ENCODE data around the gene AFAP1. TPM values are rescaled to one million over a fixed set of nuclear protein-coding genes. Genes with fewer than 3 reads are reported as not detected.

AFAP1 gene, protein sequence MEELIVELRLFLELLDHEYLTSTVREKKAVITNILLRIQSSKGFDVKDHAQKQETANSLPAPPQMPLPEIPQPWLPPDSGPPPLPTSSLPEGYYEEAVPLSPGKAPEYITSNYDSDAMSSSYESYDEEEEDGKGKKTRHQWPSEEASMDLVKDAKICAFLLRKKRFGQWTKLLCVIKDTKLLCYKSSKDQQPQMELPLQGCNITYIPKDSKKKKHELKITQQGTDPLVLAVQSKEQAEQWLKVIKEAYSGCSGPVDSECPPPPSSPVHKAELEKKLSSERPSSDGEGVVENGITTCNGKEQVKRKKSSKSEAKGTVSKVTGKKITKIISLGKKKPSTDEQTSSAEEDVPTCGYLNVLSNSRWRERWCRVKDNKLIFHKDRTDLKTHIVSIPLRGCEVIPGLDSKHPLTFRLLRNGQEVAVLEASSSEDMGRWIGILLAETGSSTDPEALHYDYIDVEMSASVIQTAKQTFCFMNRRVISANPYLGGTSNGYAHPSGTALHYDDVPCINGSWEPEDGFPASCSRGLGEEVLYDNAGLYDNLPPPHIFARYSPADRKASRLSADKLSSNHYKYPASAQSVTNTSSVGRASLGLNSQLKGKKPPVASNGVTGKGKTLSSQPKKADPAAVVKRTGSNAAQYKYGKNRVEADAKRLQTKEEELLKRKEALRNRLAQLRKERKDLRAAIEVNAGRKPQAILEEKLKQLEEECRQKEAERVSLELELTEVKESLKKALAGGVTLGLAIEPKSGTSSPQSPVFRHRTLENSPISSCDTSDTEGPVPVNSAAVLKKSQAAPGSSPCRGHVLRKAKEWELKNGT
- 26.3 TPM for total RNA-seq
- polyA plus RNA-seq (ENCODE audit: insufficient read depth, low read depth, low replicate concordance): 2.6 TPM
- long read RNA-seq, donor 1, full-length matches to known transcripts: 3 of 8 reads
- long read RNA-seq, donor 1, partial matches to known transcripts: 5 of 8 reads
- long read RNA-seq, donor 1, other reads (novel, unspliced or antisense): 0 of 8 reads
- long read RNA-seq, donor 2, full-length matches to known transcripts: 1 of 1 reads
- long read RNA-seq, donor 2, partial matches to known transcripts: 0 of 1 reads
- long read RNA-seq, donor 2, other reads (novel, unspliced or antisense): 0 of 1 reads
- long read RNA-seq, donor 3, full-length matches to known transcripts: 3 of 3 reads
- long read RNA-seq, donor 3, partial matches to known transcripts: 0 of 3 reads
- long read RNA-seq, donor 3, other reads (novel, unspliced or antisense): 0 of 3 reads
- long read RNA-seq, donor 4, full-length matches to known transcripts: 3 of 3 reads
- long read RNA-seq, donor 4, partial matches to known transcripts: 0 of 3 reads
- long read RNA-seq, donor 4, other reads (novel, unspliced or antisense): 0 of 3 reads
- long read RNA-seq, donor 5: 0 reads
- long read RNA-seq, donor 6: 0 reads
- long read RNA-seq, donor 7, full-length matches to known transcripts: 3 of 20 reads
- long read RNA-seq, donor 7, partial matches to known transcripts: 3 of 20 reads
- long read RNA-seq, donor 7, other reads (novel, unspliced or antisense): 14 of 20 reads
- long read RNA-seq, donor 8: 0 reads
- long read RNA-seq, donor 9: 0 reads
- long read RNA-seq, donor 10, full-length matches to known transcripts: 3 of 3 reads
- long read RNA-seq, donor 10, partial matches to known transcripts: 0 of 3 reads
- long read RNA-seq, donor 10, other reads (novel, unspliced or antisense): 0 of 3 reads

DNA sequence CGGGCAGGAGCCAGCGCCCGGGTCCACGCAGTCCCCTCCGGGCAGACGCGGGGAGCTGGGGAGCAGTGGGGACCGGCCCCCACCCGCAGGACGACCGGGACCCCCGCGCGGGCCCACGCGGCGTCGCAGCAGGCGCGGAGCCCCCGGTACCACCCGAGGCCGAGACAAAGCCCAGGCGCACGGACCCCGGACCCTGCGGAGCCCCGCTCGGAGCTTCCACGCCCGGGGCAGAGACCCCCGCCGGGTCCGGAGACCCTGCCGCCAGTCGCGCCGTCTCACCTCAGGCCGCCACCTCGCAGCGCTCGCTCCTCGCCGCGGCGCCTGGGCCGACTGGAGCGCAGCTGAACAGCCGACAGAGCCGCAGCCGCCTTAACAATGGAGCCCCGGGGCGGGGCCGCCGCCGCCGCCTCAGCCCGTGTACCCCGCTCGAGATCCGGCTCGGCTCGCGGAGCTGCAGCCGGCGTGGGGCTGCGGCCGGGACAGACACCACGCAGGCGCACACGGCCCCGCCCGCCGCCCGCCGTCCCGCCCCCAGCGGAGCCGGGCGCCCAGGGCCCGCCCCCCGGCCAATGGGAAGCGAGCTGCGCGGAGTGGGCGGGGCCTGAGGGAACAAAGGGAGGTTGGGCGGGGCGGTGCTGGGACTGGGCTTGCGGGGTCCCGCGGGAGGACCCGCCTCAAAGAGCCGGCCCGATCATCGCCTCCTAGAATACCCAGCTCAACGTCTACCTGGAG, at the start of gene AFAP1:
Gene AFAP1 (minus strand): TSS at position 485 of the 732 bp plus-strand sequence. CDS start 67,783 bp downstream, outside the sequence.
- Histone ChIP-seq H3K4me3 (ENCODE audit: low read length in 3 of 3) (peak within 1 kb of the TSS; percentile 52 to 69 (median 69)), H3K36me3 (ENCODE audit: control insufficient read depth in 2 of 3, insufficient read depth in 3 of 3, low read length in 3 of 3) (no peaks in the 10 kb centered on the region), H3K9me3 (ENCODE audit: control insufficient read depth in 2 of 3, insufficient read depth in 1 of 3, low read length in 3 of 3) (no peaks in the 10 kb centered on the region), H3K27ac (ENCODE audit: low read depth in 2 of 2, low read length in 2 of 2) (peak within 1 kb of the TSS; percentile 63 to 72), H3K4me1 (ENCODE audit: control insufficient read depth in 2 of 3, insufficient read depth in 2 of 3, low read depth in 1 of 3, low read length in 3 of 3) (peaks cover 0 to 8% (median 7%) of the 10 kb centered on the region in 3 donors), H3K9ac (ENCODE audit: low read length in 3 of 3) (peak within 1 kb of the TSS; percentile 55 to 67 (median 58)), H3K27me3 (ENCODE audit: control insufficient read depth, insufficient read depth, low read length) (no peaks in the 10 kb centered on the region)
- intact Hi-C loops (cut with DNase I): no loop called here
- TF ChIP-seq, protein P1, sequence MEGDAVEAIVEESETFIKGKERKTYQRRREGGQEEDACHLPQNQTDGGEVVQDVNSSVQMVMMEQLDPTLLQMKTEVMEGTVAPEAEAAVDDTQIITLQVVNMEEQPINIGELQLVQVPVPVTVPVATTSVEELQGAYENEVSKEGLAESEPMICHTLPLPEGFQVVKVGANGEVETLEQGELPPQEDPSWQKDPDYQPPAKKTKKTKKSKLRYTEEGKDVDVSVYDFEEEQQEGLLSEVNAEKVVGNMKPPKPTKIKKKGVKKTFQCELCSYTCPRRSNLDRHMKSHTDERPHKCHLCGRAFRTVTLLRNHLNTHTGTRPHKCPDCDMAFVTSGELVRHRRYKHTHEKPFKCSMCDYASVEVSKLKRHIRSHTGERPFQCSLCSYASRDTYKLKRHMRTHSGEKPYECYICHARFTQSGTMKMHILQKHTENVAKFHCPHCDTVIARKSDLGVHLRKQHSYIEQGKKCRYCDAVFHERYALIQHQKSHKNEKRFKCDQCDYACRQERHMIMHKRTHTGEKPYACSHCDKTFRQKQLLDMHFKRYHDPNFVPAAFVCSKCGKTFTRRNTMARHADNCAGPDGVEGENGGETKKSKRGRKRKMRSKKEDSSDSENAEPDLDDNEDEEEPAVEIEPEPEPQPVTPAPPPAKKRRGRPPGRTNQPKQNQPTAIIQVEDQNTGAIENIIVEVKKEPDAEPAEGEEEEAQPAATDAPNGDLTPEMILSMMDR (IDR thresholded peaks at IDR 0.05; ENCODE audit: borderline replicate concordance, extremely low read depth, insufficient read depth): no peak
- DNase-seq (peak; percentile 94 to 97 (median 95)), FAIRE-seq (no peak)

DNA sequence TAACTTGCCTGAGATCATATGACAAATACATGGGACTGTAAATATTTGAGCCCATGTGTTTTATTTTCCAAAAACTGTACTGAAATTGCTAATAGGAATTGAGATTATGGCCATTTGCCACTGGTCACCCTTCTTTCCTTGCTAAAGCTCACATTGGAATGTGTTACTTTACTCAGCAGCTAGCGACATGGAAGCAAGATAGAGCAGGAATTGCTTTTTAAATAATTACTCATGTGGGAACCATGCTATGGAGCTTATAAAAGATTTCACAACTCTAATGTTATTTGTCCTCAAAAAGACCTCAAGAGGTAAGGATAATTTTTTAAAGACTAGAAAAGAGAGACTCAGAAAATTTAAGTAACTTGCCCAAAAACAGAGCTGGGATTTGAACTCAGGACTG, 48.8 kb upstream of the AFAP1 start:
- intact Hi-C loops (cut with DNase I): loop anchor here (10.0 kb wide), 1 partner anchor 184 kb away; no protein-coding TSS in a partner anchor
- no peak overlapping the region for H3K4me3 ChIP-seq (ENCODE audit: low read length in 3 of 3)
- FAIRE-seq (no peak), DNase-seq (no peak)
- H3K9me3 ChIP-seq (ENCODE audit: control insufficient read depth in 2 of 3, insufficient read depth in 1 of 3, low read length in 3 of 3): no peaks in the 10 kb centered on the region
- no peaks in the 10 kb centered on the region for H3K27me3 ChIP-seq (ENCODE audit: control insufficient read depth, insufficient read depth, low read length)
- H3K4me1 ChIP-seq (ENCODE audit: control insufficient read depth in 2 of 3, insufficient read depth in 2 of 3, low read depth in 1 of 3, low read length in 3 of 3): peaks cover 2 to 12% (median 9%) of the 10 kb centered on the region in 3 donors
- TF ChIP-seq, protein P1 (IDR thresholded peaks at IDR 0.05; ENCODE audit: borderline replicate concordance, extremely low read depth, insufficient read depth): no peak
- H3K9ac ChIP-seq (ENCODE audit: low read length in 3 of 3): no peak overlapping the region
- H3K27ac ChIP-seq (ENCODE audit: low read depth in 2 of 2, low read length in 2 of 2): no peak overlapping the region
- H3K36me3 ChIP-seq (ENCODE audit: control insufficient read depth in 2 of 3, insufficient read depth in 3 of 3, low read length in 3 of 3): no peaks in the 10 kb centered on the region

Data from kidney (tissue), 22 donors.